ENCODE results near the gene ZC3H18.

The ZC3H18 gene

GRCh38 chr16:88669980-88670379 lies 99.8 kb downstream of the ZC3H18 start:
- no peak for TF ChIP-seq CTCF (conservative IDR thresholded peaks at IDR 0.05; ENCODE audit: low read depth, low read length)
- H3K4me3 ChIP-seq (ENCODE audit: low read depth, low read length), result no peak overlapping the region
- DNase-seq (ENCODE audit: low read depth), result no peak

GRCh38 chr16:88671806-88672205 lies 101.6 kb downstream of the ZC3H18 start:
- DNase-seq (ENCODE audit: low read depth), result no peak
- no peak overlapping the region for H3K4me3 ChIP-seq (ENCODE audit: low read depth, low read length)
- no peak for TF ChIP-seq CTCF (conservative IDR thresholded peaks at IDR 0.05; ENCODE audit: low read depth, low read length)

GRCh38 chr16:88672776-88673175 lies 102.6 kb downstream of the ZC3H18 start:
- DNase-seq (ENCODE audit: low read depth), result no peak
- H3K4me3 ChIP-seq (ENCODE audit: low read depth, low read length), result no peak overlapping the region
- TF ChIP-seq CTCF (conservative IDR thresholded peaks at IDR 0.05; ENCODE audit: low read depth, low read length), result peak; percentile 40

- H3K4me3 ChIP-seq (ENCODE audit: low read depth, low read length), result no peak overlapping the region
- no peak for DNase-seq (ENCODE audit: low read depth)
- TF ChIP-seq CTCF (conservative IDR thresholded peaks at IDR 0.05; ENCODE audit: low read depth, low read length), result no peak
Measured at GRCh38 chr16:88673716-88674379, 103.6 kb downstream of the ZC3H18 start.

GRCh38 chr16:88676502-88677242 lies 106.5 kb downstream of the ZC3H18 start:
- DNase-seq (ENCODE audit: low read depth), result no peak
- TF ChIP-seq CTCF (conservative IDR thresholded peaks at IDR 0.05; ENCODE audit: low read depth, low read length), result no peak
- no peak overlapping the region for H3K4me3 ChIP-seq (ENCODE audit: low read depth, low read length)

GRCh38 chr16:88677721-88678120 lies 107.5 kb downstream of the ZC3H18 start:
- H3K4me3 ChIP-seq (ENCODE audit: low read depth, low read length), result no peak overlapping the region
- no peak for TF ChIP-seq CTCF (conservative IDR thresholded peaks at IDR 0.05; ENCODE audit: low read depth, low read length)
- DNase-seq (ENCODE audit: low read depth), result no peak

Measured in choroid plexus epithelial cell (primary cell).